Activated T-helper 1 cell treated with anti-CD3 and anti-CD28 coated beads, Interleukin-2, amount 50 U/mL, for 16 hours (primary cell): ENCODE data around the gene LIN52.

Experiments used
- DNase-seq, 2 donors: peaks; one replicate each; pipeline ENCODE4 v3.0.0-alpha.2; 2020; ENCODE audit warnings: low read depth in 1 of 2, low spot score in 1 of 2

Gene LIN52, protein sequence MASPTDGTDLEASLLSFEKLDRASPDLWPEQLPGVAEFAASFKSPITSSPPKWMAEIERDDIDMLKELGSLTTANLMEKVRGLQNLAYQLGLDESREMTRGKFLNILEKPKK

DNA sequence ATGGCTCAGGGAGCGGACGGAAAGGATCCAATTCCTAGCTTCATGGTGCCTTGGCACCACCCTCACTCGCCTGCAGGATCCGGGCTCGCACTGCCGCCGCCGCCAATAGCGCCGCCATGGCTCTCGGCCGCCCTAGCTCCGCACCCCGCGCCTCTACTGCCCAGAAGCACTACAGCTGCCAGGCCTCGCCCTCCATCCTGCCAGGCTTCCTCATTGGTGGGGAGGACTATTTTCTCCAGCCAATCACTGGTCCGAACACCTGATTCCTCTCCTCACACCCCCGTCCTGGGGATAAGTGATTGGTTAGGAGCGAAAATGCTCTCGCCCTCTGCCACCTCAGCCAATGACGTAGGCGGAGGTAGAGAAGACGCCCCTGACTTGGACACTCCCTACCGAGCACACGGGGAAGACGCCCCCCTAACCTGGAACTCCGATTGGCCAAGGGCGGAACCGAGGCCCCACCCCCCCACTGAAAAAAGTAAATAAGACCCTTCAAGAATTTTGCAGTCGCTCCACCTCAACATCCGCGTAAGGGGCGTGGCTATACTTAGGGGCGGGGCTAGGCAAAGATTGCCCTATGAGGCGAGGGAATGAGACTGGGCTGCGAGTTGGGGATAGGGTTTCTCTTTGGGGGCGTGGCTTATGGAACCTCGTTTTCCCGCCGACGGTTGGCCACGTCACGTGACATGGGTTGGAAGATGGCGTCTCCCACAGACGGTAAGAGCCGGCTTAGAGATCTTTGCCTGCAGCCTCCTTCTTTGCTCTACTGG is at the start of gene LIN52, which contains the start of gene ALDH6A1:
TSS of gene LIN52 (plus strand) at position 680 of the 770 bp plus-strand sequence. CDS start at position 699, 19 bp downstream.
TSS of gene ALDH6A1 (minus strand) at position 177 of the 770 bp plus-strand sequence. CDS start at position 118, 59 bp downstream.
- DNase-seq: peak; percentile 99 to 100

DNA sequence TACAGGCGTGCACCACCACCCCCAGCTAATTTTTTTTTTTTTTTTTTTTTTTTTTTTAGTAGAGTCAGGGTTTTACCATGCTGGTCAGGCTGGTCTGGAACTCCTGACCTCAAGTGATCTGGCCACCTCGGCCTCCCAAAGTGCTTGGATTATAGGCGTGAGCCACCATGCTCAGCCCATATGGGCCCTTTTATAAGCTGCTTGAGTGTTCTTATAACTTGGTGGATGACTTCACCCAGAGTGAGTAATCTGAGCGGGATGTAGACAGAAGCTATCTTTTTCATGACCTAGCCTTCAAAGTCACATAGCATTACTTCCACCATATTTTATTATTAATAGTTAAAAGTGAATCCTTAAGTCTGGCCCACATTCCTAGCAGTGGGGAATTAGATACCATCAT is 49.2 kb upstream of the LIN52 start:
- no peak for DNase-seq

DNA sequence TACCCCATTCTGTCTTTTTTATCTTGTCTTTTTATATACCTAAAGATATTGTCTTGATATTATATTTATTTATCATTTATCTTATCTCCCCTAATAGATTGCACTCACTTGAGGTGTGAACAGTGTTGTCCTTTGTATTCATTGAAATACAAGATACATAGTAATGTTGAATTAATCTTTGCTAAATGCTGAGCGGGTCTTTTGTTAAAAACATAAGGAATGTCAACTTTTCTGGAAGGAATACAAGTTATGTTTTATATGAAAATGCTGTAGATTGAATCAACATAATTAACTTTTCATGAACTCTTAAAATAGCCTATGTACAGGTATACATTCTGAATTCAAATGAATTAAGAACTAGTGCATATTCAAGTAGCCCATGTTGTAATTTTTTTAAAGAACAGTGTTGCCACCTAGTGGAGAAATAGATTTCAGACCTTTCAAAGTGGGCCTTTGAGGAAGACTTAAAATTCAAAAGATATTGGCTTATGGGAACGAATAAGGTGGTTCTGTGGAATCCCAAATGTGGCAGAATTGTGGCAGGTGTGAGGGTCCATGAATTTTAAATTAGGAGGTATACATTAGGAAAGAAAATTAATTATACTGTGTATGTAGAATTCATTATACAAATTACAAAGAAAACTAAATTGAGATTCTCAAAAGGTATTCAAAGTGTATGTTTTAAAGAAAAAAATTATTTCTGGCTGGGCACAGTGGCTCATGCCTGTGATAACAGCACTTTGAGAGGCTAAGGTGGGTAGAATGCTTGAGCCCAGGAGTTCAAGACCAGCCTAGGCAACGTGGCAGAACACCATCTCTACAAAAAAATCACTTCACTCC is 46.5 kb upstream of the LIN52 start:
- DNase-seq: no peak

DNA sequence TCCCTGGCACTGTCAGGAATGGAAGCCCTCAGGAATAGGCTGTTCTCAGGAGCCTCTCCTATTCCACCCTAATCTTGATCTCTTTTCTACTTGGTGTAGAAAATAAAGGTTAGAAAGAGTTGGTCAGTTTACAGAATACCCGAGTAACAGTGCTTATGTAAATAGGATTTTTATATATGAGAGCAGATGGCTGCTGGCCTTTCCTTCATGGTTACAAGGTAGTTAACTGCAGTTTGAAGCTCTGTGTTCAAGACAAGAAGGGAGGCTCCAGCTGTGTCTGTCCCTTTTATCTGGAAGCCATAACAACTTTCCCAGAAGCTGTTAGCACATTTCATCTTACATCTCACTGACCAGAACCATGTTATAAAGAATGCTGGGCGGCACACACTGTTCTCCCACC is 42.5 kb upstream of the LIN52 start:
- no peak for DNase-seq

DNA sequence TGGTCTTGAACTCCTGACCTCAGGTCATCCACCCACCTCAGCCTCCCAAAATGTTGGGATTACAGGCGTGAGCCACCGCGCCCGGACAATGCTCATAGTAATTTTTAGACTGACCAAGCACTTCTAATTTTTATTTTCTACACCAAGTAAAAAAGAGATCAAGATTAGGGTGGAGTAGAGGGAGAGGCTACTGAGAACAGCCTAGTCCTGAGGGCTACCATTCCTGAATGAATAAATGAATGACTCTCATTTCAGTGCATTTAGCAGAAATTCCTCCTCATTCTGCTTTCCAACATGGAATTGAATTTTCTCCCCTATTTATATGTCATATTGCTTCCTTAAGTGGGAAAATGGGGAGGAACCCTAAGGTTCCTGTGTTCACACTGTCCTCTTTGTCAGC is 39.2 kb upstream of the LIN52 start:
- DNase-seq: no peak

DNA sequence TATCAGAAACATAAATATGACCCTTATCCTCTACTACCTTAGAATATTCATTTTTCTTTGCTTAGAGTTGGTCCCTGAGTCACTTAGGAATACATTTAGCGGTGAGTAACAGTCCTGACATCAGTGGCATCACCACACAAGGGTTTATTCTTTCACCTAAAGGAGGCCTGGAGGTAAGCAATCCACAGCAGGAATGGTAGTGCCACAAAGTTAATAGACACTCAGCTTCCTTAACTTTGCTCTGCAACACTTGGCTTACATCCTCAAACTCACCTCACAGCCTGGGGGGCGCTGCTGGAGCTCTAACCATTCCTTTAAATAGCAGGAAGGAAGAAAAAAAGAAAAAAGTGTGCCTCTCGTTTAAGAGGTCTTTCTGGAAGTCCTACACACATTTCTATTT is 36.5 kb upstream of the LIN52 start:
- DNase-seq: no peak

DNA sequence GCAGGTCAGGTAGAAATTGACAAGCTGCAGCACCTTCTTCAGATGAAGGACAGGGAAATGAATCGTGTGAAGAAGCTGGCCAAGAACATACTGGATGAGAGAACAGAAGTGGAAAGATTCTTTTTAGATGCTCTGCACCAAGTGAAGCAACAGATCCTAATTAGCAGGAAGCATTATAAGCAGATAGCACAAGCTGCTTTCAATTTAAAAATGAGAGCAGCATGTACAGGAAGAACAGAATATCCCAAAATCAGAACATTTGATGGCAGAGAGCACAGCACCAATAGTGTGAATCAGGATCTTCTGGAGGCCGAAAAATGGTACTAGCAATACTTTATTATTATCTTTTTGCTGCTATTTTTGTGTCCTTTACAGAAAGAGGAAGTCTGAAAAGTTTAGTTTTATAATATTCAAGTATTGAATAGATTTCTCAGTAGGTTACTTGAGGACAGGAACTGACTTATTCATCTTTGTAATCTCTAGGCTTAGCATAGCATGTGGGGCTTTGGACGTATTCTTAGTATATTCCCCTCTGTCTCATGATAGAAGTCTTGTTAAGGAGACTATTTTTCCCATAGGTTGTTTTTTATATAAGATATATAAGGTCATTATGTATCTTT is 34.8 kb upstream of the LIN52 start:
- no peak for DNase-seq

DNA sequence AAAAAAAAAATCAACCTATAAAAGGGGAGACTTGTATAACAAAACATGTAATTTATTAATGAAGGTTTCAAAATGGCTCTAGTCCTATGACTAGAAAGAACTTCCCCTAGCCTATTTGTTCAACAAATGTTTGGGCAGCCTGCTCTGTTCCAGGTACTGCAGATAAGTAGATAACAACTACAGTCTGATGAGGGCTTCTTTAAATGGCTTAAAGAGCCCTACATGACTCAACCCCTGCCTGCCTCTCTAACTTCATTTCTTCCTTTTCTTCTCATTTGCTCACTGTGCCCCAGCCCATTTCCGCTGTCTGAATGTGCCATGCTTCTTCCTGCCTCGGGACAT is 22.0 kb upstream of the LIN52 start:
- DNase-seq: no peak

DNA sequence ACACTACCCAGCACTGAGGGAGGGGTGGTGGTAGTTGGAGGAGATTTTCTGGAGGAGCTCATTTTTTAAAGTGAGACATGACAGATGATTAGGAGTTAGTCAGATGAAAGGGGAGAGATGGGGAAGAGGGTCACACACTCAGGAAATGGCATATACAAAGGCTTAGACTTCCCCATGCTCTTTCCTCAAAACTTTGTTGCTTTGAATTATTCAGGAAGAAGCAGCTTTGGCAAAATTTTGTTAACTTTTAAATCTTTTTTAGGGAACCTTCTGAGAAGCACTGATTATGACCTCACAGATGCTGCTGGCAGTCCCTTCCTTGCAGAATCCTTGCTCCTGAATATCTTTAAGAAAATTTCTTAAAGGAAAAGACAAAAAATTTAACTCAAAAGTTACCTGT is 20.3 kb upstream of the LIN52 start:
- DNase-seq: no peak

DNA sequence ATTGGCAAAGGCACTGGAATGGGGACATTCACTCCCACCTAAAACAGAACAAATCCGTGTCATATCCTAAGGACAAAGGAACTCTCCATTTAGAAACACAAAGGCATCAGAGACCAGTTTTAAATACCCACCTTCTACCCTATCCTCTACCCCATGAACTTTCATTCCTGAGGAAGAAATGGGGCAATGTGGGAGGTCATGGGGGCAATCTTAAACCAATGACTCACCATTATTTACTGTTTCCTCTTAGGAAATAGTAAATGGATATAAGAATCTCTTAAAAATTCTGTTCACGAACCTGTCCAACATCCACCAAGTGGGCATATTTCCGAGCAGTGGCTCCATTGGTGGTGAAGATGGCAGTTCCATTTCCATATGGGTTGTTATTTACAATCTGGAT is 19.9 kb upstream of the LIN52 start:
- DNase-seq: no peak

DNA sequence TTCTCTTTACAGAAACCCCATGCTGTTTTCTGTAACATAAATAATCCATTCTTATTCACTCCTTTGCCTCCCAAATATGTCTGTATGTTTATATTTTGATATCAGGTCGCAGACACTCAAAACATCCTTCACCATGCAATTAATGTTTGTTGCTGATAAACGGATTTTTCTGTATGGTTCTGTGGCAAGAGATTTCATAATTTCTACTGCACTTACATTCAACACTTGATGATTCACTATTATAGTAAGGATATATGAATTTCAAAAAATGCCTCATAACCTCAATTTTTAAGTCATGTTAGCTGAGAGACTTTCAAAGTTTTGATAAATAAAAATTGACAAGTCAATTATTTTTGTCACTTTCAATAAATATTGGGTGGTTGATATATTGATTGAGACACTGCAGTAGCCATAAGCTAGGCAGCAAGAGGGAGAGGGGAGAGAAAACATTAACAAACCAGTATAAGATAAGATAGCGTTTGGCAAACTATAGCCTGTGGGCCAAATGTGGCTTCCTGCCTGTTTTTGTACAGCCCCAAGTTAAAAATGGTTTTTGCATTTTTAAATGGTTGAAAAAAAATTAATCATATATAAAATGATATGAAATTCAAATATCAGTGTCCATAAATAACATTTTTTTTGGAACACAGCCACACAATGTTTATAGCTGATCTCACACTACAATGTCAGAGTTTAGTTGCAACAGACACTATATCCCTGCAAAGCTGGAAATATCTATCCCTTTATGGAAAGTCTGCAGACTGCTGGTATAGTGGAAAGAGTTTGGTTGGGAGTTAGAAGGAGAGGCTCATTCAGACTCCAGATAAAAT is 18.8 kb upstream of the LIN52 start:
- no peak for DNase-seq

DNA sequence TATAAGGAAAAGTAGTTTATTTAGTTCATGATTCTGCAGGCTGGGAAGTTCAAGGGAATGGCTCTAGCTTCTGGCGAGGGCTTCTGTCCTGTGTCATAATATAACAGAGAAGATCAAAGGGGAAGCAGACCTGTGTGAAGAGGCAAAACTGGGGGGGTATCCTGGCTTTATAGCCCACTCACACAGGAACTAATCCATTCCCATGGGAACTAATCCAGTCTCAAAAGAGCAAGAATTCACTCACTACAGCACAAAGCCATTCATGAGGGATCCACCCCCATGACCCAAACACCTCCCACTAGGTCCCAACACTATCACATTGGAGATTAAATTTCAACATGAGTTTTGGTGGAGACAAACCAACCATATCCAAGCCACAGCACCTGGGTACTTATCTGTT is 7.4 kb upstream of the LIN52 start:
- no peak for DNase-seq

DNA sequence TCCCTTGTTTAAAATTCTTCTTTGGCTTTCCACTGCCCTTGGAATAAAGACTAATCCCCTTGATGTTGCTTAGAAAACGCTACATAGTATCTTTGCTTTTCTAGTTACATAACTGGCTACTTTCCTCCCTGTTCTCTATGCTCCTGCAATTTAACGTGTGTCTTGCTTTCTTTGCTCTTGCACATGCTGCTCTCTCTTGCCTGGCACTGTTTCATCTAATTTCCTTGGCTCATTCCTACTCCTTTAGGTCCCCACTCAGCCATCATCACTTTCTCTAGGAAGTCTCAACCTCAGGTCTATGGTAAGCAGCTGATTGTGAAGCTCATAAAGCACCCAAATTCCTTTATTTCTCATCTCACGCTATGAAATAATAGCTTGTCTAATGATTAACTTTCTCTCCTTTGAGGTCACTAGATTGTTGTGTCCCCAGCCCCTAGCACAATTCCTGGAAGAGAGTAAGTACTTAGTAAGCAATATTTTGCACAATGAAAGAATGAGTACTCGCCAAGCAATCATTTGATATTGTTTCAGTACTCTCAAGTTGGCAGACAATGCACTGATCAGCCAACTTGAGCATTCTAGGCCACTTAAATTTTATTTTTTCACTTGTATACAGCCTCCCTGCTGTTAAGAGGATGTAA is 3.8 kb upstream of the LIN52 start:
- DNase-seq: no peak

DNA sequence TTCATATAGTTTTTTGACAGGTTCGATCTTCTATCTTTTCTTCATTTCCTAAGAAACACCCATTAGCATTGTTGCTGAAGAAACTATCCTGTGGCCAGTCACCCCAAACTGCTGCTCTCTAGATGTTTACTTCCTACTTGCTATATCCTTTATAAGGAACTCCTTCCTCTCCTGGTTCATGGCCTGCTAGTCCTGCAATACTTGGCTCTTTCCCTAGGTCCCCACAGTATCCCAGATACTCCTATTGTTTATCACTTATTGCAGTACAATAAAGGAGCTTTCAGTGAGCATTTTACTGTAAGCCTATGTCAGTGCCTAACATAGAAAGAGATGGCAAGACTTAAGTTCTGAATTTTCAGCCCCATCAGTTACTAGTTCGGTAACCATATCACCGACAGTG is 3.3 kb upstream of the LIN52 start:
- DNase-seq: no peak

DNA sequence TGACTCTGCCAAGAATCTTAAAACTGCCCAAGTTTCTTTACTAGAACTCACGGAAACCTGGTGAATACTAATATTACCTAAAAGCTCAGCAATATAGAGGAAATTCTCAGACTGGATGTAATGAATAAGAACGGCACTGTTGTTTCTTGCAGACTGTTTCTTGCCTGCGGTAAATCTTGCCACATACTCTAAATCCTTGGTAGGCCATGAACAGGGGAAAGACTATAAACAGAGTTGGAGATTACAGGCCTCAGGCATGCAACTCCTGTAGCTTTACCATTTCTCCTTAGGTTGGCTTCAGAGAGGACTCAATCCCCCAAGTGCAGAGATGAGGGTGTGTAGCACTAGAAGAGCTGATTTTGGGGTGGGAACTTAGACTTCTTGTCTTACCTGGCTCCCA is 1.6 kb upstream of the LIN52 start:
- no peak for DNase-seq

DNA sequence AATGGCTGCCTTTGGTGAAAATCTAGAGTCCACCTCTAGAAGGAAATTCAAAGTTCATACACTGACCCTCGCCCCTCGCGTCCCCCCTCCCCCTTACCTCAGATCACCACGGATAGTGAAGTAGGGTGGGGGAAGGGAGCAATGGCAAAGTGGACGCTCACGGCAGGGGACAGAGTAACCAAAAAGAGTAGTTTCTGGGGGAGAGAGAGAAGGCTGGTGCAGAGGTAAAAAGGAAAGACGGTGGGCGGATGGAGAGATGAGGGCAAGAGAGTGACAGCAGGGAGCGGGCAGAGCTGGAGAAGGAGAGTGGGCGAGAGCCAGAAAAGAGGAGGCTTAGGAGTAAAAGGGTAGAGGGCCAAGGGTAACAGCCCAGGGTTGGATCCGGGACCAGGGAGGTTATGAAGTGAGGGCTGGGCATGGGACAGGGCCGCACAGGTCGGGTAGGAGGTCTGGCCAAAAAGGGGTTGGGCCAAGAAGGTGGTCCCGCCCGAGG is 926 bp upstream of the LIN52 start:
- no peak for DNase-seq

DNA sequence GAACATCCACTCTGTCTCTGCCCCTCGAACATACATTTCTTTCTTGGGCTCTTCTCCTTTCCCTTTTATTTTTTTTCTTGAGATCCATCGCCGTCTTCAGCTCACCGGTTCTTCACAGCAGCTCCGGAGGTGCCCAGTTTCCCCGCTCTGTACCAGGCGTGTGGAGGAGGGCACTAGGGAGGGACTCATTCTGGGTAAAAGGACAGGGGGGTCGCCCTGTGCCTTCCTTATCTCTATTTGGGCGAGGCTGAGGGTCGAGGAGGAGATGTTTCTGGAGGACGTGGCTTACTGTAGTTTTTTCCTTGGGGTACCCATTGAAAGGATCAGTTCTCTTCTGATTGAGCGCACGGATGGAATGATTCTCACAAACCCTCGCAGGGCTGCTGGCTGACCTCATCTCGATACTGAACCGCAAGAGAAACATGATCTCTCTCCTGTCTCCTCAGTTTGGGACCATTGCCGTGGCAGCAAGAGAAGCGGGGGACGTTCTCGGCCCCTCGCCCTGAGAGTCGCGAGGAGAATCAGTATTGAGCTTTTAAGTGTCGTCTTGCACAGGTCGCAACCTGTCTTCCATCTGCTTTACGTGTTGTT is 386 bp downstream of the LIN52 start:
- no peak for DNase-seq

DNA sequence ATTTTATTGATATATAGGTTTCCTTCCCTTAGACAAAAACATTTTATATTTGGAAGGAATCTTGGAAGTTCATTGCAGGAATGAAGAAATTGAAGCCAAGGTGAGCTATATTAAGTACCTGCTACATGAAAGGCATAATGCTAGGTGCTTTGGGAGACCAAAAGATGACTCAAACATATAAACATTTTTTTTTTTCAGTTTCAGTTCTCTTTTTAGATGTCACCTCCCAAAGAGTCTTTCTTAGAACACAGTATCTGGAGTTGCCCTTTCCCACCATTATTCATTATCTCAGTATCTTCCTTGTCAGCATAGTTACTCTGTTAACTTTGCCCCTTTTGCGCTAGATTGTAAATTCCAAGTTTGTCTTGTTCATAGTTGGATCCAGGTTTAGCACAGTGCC is 1.1 kb downstream of the LIN52 start:
- no peak for DNase-seq

DNA sequence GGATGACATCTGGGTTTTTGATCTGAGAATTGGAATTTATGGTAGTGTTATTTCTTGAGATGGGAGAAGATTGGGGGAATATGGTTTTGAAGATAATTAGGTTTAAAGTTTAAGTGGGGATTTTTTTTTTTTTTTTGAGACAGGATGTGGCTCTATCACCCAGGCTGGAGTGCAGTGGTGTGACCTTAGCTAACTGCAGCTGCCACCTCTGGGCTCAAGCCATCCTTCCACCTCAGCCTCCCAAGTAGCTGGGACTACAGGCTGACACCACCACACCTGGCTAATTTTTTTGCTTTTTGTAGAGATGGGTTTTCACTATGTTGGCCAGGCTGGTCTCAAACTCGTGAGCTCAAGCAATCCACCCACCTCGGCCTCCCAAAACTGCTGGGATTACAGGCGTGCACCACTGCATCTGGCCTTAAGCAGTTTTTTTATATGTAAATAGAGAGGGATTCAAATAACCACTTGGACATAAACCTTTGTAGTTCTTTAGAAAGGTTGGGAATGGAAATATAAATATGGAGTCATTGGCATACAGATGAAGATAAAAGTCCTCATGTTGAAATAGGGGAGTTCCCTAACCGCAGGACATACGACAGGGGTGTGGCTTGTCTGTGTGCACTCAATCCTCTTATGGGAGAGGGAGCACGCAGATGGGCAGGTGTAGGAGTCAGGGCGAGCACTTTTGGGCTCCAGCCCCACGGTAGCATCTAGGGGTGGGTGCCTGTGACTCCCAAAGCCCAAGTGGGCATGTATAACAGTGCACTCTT is 4.7 kb downstream of the LIN52 start:
- DNase-seq: no peak
